IPS DF 6.9 (cell line): ENCODE measurements around the gene CXorf49B.
"Not testable (repeated sequence)": the region's sequence is repeated elsewhere in the genome, so short reads cannot be mapped to it uniquely, and the experiment has no call there.

ENCODE experiments used
- DNase-seq: peaks from one replicate; pipeline ENCODE4 v3.0.0-alpha.2; 2013; ENCODE audit warnings: low read depth, low spot score
- H3K27ac ChIP-seq: one replicate; pipeline ENCODE4 v1.5.1; 2013; ENCODE audit warnings: low read length, control low read depth
- H3K27me3 ChIP-seq: 2 replicates; pipeline ENCODE4 v1.6.1; 2013; ENCODE audit warnings: mild to moderate bottlenecking, low read length; ENCODE audit not compliant: control insufficient read depth, insufficient read depth
- H3K36me3 ChIP-seq: 2 replicates; pipeline ENCODE4 v1.6.1; 2013; ENCODE audit warnings: low read length; ENCODE audit not compliant: control insufficient read depth, insufficient read depth
- H3K4me1 ChIP-seq: 2 replicates; pipeline ENCODE4 v1.6.1; 2013; ENCODE audit warnings: low read length; ENCODE audit not compliant: control insufficient read depth, insufficient read depth
- H3K4me3 ChIP-seq: 2 replicates; pipeline ENCODE4 v1.5.1; 2013; ENCODE audit warnings: mild to moderate bottlenecking, low read length
- H3K9me3 ChIP-seq: 2 replicates; pipeline ENCODE4 v1.6.1; 2013; ENCODE audit warnings: low read length, inconsistent platforms; ENCODE audit not compliant: control insufficient read depth, insufficient read depth
- WGBS: extraction: QIAGEN DNeasy Blood & Tissue Kit; methylation state at CpG from one replicate; pipeline ENCODE4 v1.1.7; 2013; ENCODE audit warnings: mixed read lengths, missing lambda C conversion rate; ENCODE audit not compliant: insufficient read length, insufficient coverage; 5-methylcytosine and 5-hydroxymethylcytosine counted together

The CXorf49B gene

DNA sequence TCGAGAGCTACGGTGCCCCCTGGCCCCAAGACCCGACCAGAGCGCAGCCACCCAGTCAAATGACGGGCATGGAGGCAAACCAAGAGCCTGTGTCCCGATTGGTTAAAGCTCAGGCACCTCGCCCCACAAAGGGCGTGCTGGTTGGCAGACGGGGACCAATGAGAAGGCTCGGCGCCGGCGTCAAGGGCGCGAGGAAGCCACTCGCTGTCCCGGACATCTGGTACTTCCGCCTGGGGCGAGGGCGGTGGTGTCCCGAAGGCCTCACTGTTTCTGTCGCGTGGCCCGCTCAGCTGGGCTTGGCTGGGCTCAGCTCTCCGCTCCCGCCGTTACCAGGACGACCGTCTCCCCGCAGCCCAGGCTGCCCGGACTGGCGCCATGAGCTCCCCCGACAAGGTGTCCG lies at the start of gene CXorf49B:
TSS of gene CXorf49B (plus strand) at position 301 of the 400 bp plus-strand sequence. CDS start at position 376, 75 bp downstream.
- not testable (repeated sequence) for H3K36me3 ChIP-seq, DNase-seq, H3K27ac ChIP-seq, H3K4me3 ChIP-seq, H3K27me3 ChIP-seq, H3K9me3 ChIP-seq, H3K4me1 ChIP-seq
- no CpG with 5 or more reads among the region's 34 CpGs for WGBS

DNA sequence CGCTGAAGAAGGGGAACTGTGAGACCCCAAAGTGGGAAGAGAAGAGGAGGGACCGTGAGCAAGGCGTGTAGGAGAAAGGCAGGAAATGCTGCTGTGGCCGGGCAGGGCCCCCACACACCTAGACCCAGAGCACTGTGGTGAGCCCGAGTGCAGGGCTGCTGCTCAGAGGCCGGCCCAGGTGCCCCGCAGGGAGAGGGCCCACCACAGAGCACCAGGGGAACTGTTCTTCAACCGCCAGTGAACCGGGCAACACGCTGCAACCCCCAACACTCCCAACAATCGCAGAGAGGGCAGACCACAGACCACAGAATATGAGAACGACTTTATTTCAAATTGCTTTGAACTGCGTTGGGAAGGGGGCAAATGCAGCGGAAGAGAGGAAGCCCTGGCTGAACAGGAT lies 49.1 kb upstream of the CXorf49B start:
- H3K27me3 ChIP-seq, H3K4me3 ChIP-seq, H3K27ac ChIP-seq, DNase-seq, H3K36me3 ChIP-seq, H3K9me3 ChIP-seq, H3K4me1 ChIP-seq: not testable (repeated sequence)
- WGBS = no CpG with 5 or more reads among the region's 14 CpGs

DNA sequence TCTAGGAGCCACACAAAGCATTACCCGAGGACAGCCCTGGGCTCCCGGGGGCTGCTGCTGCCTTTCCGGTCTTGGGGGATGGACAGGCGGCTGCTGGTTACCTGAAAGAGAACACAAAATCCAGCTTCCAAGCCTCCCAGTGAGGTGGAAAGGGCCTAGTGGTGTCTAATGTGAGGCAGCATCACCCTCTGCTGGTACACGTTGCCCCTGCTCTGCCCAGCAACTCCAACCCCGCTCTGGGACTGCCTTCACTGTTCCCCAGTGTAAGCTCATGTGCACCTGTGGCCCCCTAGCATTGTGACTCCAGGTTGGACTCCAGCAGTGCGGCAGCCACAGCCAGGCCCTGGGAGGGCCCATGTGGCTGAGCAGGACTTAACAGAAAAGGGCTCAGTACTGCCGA lies 47.6 kb upstream of the CXorf49B start:
- H3K36me3 ChIP-seq, DNase-seq, H3K4me1 ChIP-seq, H3K27ac ChIP-seq, H3K27me3 ChIP-seq, H3K9me3 ChIP-seq, H3K4me3 ChIP-seq: not testable (repeated sequence)
- WGBS = no CpG with 5 or more reads among the region's 8 CpGs

DNA sequence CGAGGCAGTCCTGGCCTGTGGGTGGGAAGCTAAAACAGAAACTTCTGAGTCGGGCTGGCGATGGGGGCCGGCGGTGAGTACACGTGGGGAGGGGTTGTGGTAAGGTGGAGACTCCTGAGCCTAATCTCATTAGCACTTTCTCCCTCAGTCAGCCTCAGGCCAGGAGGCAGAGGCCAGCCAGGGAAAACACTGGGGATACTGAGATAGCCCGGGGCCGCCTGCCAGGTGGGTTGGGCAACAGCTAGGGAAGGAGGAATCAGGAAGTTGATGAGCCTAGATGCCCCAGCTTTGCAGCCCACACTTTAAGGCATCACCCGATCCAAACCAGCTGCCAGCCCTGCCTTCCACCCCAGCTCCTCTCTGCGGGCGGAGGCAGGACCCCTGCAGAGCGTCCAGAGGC lies 46.8 kb upstream of the CXorf49B start:
- not testable (repeated sequence) for H3K4me3 ChIP-seq, H3K9me3 ChIP-seq, H3K27me3 ChIP-seq, DNase-seq, H3K36me3 ChIP-seq, H3K27ac ChIP-seq, H3K4me1 ChIP-seq
- no CpG with 5 or more reads among the region's 12 CpGs for WGBS

DNA sequence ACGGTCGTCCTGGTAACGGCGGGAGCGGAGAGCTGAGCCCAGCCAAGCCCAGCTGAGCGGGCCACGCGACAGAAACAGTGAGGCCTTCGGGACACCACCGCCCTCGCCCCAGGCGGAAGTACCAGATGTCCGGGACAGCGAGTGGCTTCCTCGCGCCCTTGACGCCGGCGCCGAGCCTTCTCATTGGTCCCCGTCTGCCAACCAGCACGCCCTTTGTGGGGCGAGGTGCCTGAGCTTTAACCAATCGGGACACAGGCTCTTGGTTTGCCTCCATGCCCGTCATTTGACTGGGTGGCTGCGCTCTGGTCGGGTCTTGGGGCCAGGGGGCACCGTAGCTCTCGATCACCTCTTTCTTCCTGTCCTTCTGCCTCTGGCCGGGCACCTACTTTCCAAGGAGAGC lies 45.0 kb upstream of the CXorf49B start, which contains the start of gene CXorf49:
TSS of gene CXorf49 (minus strand) at position 101 of the 400 bp plus-strand sequence. CDS start 134 bp downstream, outside the sequence.
- no CpG with 5 or more reads among the region's 30 CpGs for WGBS
- H3K27ac ChIP-seq, H3K9me3 ChIP-seq, H3K4me1 ChIP-seq, H3K36me3 ChIP-seq, DNase-seq, H3K4me3 ChIP-seq, H3K27me3 ChIP-seq: not testable (repeated sequence)

DNA sequence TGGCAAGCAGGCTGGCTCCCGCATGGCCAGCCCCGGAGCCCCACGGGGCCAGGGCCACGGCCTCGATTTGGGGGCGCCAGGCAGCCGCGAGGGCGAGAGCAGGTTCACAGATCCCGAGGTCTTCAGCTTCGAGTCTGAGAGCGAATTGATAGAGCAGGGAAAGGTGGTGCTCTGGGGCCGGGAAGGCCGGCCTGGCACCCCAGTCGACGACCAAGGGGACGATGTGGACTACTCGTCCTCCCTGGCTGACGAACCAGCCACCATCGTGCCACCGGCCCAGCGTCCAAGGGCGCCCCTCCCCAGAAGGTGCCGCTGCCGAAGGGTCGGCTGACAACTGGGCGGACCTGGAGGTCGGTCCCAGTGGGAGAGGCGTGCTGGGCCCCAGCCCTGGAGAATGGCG lies 44.0 kb upstream of the CXorf49B start:
- H3K27ac ChIP-seq, H3K36me3 ChIP-seq, H3K4me1 ChIP-seq, H3K4me3 ChIP-seq, H3K9me3 ChIP-seq, H3K27me3 ChIP-seq, DNase-seq: not testable (repeated sequence)
- WGBS = no CpG with 5 or more reads among the region's 30 CpGs

DNA sequence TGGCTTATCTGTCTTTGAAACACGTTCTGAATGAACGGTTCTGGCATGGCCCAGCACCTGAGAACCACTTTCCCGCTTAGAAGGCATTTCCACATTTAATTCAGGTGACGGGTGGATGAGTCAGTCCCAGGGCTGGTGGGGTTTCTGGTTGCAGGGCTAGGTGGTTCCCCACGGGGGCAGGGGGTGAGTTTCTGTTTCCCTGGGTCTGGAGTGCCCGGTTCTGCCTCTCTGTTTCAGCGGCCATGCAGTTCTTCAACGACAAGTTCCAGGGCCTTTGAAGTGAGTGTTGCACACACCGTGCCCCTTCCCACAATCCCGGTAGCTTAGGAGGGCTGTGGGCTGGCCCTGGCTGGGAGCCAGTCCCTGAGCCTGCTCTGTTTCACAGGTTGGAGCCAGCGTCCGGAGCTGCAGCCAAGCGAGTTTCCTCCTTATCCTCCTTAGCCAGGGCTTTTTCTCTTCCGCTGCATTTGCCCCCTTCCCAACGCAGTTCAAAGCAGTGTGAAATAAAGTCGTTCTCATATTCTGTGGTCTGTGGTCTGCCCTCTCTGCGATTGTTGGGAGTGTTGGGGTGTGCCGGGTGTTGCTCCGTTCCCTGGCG lies 42.8 kb upstream of the CXorf49B start:
- WGBS = no CpG with 5 or more reads among the region's 20 CpGs

DNA sequence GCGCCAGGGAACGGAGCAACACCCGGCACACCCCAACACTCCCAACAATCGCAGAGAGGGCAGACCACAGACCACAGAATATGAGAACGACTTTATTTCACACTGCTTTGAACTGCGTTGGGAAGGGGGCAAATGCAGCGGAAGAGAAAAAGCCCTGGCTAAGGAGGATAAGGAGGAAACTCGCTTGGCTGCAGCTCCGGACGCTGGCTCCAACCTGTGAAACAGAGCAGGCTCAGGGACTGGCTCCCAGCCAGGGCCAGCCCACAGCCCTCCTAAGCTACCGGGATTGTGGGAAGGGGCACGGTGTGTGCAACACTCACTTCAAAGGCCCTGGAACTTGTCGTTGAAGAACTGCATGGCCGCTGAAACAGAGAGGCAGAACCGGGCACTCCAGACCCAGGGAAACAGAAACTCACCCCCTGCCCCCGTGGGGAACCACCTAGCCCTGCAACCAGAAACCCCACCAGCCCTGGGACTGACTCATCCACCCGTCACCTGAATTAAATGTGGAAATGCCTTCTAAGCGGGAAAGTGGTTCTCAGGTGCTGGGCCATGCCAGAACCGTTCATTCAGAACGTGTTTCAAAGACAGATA lies 2.4 kb upstream of the CXorf49B start:
- not testable (repeated sequence) for H3K27me3 ChIP-seq, H3K36me3 ChIP-seq, H3K9me3 ChIP-seq, H3K4me1 ChIP-seq, H3K27ac ChIP-seq, H3K4me3 ChIP-seq, DNase-seq
- no CpG with 5 or more reads among the region's 20 CpGs for WGBS

More for the DNA sequence above, 42.8 kb upstream of the CXorf49B start:
- H3K36me3 ChIP-seq, H3K27me3 ChIP-seq, H3K9me3 ChIP-seq, DNase-seq, H3K27ac ChIP-seq, H3K4me3 ChIP-seq, H3K4me1 ChIP-seq: not testable (repeated sequence)

DNA sequence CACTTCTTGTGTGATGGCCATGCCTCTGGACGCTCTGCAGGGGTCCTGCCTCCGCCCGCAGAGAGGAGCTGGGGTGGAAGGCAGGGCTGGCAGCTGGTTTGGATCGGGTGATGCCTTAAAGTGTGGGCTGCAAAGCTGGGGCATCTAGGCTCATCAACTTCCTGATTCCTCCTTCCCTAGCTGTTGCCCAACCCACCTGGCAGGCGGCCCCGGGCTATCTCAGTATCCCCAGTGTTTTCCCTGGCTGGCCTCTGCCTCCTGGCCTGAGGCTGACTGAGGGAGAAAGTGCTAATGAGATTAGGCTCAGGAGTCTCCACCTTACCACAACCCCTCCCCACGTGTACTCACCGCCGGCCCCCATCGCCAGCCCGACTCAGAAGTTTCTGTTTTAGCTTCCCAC lies 1.7 kb downstream of the CXorf49B start:
- H3K27ac ChIP-seq, H3K4me3 ChIP-seq, H3K4me1 ChIP-seq, H3K27me3 ChIP-seq, H3K36me3 ChIP-seq, H3K9me3 ChIP-seq, DNase-seq: not testable (repeated sequence)
- no CpG with 5 or more reads among the region's 11 CpGs for WGBS

DNA sequence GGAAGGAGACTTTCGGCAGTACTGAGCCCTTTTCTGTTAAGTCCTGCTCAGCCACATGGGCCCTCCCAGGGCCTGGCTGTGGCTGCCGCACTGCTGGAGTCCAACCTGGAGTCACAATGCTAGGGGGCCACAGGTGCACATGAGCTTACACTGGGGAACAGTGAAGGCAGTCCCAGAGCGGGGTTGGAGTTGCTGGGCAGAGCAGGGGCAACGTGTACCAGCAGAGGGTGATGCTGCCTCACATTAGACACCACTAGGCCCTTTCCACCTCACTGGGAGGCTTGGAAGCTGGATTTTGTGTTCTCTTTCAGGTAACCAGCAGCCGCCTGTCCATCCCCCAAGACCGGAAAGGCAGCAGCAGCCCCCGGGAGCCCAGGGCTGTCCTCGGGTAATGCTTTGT lies 2.5 kb downstream of the CXorf49B start:
- not testable (repeated sequence) for H3K27ac ChIP-seq, H3K4me3 ChIP-seq, H3K4me1 ChIP-seq, H3K36me3 ChIP-seq, DNase-seq, H3K9me3 ChIP-seq, H3K27me3 ChIP-seq
- WGBS = no CpG with 5 or more reads among the region's 8 CpGs

DNA sequence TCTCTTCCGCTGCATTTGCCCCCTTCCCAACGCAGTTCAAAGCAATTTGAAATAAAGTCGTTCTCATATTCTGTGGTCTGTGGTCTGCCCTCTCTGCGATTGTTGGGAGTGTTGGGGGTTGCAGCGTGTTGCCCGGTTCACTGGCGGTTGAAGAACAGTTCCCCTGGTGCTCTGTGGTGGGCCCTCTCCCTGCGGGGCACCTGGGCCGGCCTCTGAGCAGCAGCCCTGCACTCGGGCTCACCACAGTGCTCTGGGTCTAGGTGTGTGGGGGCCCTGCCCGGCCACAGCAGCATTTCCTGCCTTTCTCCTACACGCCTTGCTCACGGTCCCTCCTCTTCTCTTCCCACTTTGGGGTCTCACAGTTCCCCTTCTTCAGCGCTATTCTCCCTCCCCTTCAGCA lies 4.0 kb downstream of the CXorf49B start:
- WGBS = no CpG with 5 or more reads among the region's 14 CpGs
- H3K27me3 ChIP-seq, H3K4me1 ChIP-seq, H3K9me3 ChIP-seq, H3K27ac ChIP-seq, DNase-seq, H3K36me3 ChIP-seq, H3K4me3 ChIP-seq: not testable (repeated sequence)
